GF-D8 (cell line): Measurements from ENCODE around the gene LETM1.

Experiments used
- DNase-seq: peaks from one replicate; lab custom pipeline; 2025; lab: John Stamatoyannopoulos, UW

LETM1 gene

GRCh38 chr4:1872870-1873269, 16.9 kb upstream of the LETM1 start:
- no peak for DNase-seq

DNA sequence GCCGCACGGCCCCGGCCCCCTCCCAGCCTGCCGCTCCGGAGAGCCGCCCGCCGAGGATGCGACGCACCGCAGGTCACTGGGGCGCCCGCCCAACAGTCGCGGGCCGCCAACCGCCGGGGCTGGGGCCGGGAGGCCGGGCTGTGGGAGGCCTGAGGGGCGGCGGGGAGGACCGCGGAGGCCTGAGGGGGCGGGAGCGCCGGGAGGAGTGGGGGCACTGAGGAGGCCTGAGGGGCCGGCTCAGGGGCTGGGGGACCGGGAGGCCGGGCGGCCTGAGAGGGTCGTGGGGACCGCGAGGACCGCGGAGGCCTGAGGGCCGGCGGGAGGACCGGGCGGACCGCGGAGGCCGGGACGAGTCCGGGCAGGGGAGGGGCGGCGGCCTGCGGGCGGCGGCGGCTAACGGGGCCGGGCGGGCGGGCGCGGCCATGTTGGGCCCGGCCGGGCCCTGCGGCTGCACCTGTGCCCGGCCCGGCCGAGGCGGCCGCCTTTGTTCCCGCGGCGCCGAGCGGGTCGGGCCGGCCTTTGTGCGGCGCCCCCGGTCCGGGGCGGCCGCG, 15.6 kb upstream of the LETM1 start:
- DNase-seq = no peak

DNA sequence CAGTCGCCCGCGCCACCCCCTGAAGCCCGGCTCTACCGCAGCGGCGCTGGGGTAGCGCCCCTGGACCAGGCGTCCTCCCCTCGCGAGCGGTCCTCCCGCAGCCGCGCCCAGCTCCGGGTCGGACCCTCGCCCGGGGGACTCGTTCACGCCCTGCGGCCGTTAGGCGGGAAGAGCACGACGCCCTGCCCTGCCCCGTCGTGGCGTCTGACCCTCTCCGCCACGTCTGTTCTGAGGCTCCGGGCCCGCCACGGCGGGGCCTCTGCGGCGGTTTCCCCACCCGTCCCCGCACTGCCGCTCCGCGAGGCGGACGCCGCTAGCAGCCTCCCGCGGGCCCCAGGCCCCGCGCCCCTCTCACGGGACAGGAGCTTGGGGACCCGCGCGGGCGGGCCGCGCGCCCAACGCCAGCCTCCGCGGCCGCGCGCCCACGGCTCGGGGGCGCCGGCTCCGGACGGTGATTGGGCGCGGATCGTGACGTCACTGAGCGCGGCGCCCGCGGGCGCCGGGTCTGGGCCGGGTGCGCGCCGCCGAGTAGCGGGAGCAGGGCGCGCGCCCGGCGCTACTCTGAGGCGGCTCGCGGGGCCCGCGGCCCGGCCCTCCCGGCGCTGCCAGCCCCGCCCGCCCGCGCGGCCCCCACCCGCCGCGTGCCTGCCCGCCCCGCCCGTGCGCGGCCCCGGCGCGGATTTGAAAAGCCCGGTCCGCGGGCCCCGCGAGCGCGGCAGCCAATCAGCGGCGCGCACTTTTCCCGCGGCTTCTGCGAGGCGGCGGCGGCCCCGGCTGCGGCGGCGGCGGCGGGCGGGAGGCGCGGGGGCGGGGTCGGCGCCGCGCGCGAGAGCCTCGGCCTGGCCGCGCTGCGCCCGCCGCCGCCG, 14.9 kb upstream of the LETM1 start, which contains the start of gene NSD2:
Gene NSD2 (plus strand): TSS at position 816 of the 866 bp plus-strand sequence. CDS start 29,262 bp downstream, outside the sequence.
- peak; percentile 73 for DNase-seq

- peak; percentile 31 for DNase-seq
Observed at GRCh38 chr4:1870328-1870577, 14.3 kb upstream of the LETM1 start.

DNA sequence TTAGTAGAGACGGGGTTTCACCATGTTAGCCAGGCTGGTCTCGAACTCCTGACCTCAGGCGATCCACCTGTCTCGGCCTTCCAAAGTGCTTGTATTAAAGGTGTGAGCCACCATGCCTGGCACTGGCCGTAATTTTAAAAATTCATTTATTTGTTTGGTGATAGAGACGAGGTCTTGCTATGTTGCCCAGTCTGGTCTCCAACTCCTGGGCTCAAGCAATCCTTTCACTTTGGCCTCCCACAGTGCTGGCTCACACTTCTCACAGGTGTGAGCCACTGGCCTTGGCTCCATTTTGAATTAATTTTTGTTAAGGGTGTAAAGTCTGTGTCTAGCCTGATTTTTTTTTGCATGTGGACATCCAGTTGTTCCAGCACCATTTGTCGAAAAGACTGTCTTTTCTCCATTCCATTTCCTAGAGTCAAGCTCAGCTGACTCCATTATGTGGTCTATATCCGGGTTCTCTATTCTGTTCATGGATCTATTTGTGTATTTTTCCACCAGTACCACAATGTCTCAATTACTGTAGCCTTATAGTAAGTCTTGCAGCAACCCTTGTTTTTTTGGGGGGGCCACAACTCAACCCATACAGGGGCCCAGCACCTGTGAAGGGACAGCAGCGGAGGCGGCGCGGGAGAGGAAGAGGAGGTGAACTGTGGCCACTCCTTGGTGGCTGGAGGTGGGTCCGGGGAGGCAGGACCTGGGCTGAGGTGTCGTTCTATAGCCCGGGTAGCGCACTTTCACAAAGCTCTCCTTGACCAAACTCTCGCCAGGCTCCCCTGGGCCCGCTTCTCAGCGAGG, 13.8 kb upstream of the LETM1 start:
- no peak for DNase-seq

DNA sequence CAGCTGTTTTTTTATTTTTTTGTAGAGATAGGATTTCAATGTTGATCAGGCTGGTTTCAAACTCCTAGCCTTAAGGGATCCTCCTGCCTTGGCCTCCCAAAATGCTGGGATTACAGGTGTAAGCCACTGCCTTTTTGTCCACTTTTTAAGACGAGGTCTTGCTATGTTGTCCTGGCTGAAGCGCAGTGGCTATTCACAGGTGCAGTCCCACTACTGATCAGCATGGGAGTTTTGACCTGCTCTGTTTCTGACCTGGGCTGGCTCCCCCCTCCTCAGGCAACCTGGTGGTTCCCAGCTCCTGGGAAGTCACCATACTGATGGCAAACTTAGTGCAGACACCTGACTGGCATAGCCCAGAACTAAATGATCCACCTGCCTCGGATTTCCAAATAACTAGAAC, 13.0 kb upstream of the LETM1 start:
- no peak for DNase-seq

GRCh38 chr4:1868293-1868692, 12.3 kb upstream of the LETM1 start:
- DNase-seq = no peak

GRCh38 chr4:1866189-1866661, 10.3 kb upstream of the LETM1 start:
- DNase-seq = no peak

DNA sequence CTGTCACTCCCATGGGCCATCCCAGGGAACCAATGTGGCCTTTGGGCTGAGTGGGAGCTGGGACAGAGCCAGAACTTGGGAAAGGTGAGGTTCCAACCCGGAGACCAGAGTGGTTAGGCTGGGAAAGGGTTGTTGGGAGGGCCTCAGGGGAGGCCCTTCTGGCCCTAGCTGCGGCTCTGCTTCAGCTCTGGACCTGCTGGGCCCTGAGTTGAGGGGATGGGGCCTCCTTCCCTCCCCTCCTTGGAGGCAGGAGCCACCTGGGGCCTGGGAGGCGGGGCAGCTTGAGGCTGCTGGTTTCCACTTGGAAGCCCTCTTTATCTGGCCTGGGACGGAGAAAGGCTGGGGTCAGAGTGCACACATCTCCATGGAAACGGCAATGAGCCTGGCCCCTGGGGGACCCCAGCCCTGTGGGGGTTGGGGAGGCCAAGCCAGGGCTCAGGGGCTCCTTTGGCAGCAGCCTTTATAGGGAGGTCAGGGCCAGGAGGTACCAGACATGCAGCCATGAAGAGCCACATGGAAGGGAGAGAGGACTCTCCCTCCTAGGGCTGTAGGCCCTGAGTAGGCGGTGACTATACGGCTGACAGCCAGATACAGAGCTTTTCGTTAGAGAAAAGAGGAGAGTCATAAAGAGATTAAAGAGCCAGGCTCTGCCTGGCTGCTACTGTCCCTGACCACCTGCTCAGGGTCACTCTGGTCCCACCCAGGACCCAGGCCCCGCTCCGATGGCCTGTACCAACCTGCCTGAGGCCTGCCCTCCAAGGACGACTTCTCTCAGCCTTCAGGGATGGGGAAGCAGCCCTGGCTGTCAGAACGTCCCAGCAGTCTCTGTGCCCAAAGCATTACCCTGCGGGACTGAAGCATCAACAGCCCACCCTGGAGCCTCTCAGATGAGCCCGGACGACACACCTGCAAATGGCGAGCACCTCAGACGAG, 8.4 kb upstream of the LETM1 start:
- no peak for DNase-seq

- no peak for DNase-seq
Observed at GRCh38 chr4:1863297-1864033, 7.5 kb upstream of the LETM1 start.

DNA sequence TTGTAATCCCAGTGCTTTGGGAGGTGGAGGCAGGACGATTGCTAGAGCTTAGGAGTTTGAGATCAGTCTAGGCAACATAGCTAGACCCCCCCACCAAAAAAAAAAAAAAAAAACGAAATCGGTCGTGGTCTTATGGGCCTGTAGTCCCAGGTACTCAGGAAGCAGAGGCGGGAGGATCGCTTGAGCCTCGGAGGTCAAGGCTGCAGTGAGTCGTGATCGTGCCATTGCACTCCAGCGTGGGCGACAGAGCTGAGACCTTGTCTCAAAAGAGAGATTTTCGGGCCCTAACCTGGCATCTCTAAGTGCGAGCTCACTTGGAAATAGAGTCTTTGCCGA, 7.0 kb upstream of the LETM1 start:
- DNase-seq = no peak

DNA sequence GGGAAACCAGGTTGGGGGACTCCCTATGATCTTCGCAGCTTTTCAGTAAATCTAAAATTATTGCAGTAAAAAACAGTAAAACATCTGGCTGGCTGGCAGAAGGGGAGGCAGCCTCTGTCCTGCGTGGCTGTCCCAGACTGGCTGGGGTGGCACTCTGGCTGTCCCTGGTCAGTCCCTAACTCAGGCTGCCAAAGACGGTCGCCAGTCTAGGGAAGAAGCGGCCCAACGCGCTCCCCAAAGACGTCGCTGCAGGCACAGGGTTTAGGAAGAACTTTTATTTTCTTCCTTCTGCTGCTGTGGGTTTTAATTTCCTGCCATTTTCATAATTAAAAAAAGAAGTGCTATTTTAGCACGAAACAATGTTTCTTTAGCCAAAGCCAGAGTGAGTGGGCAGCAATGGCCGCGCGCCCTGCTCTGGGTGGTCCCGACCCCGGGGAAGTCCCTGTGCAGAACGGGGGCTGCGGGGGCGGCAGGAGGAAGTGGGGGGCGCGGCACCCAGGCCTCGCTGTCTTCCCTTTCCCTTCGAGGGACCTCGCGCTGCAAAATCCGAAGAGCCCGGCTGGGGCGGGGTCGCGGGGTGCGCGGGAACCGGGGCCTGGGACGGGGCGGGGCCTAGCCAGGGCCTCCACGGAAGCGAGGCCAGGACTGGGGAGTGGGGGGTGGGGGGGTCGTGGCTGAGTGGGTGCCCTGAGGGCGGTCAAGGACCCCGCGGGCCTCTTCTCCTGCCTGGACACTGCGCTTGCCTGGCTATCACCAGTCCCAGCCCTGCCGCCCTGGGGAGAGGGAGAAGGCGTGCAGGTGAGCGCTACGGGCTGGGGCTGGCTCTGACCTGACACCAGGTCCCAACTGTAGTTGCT, 6.3 kb upstream of the LETM1 start:
- DNase-seq = no peak

DNA sequence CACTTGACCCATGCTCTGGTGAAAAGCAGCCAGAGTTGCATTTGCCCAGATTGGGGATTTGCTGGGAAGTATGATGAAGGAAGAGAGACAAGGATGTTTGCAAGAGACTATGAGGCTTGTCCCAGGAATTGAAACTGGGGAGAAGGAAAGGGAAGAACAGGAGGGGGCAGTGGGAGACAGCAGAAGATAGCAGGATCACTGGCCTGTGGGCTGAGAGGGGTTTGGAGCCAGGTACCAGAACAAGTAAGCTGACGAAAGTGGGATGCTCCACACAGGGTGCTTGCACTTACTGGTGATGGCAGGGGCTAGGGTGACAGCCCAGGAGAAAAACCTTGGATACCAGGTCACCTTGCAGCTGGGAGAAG, 3.4 kb upstream of the LETM1 start:
- no peak for DNase-seq

- DNase-seq = no peak
Observed at GRCh38 chr4:1857931-1858330, 2.0 kb upstream of the LETM1 start.

DNA sequence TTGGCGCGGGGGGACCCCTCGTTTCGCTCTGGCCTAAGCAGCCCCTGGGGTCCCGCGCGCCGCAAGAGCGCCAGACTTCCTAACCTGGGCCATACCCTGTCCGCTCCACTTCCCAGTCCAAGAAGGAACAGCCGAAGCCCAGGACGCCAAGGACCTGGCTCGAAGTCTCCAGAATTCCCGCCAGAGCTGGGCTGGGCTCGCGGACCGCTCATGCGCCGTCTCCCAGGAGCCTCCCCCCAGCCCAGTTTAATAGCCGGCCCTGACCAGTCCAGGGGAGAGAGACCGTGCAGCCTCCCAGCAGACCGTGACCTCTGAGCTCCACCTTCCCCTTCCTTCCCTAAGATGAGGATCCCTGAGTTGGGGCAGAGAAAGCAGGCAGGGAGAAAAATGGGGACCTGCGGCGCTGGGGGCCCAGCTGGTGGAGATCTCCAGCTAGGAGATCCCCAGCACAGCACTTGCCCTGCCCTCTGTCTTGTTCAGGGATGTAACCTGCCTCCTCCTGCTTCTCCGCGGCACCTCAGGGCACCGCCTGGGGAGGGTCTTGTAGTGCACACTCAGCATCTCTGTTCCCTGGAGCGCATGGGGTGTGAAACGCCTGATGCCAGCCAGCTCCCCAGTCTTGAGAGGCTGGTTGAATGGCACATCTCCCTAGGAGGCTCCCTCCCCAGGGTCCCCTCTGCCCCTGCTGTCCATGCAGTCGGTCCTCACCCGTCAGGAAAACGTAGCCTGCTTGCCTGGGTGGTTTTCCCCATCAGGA, 1.2 kb upstream of the LETM1 start:
- DNase-seq = no peak

DNA sequence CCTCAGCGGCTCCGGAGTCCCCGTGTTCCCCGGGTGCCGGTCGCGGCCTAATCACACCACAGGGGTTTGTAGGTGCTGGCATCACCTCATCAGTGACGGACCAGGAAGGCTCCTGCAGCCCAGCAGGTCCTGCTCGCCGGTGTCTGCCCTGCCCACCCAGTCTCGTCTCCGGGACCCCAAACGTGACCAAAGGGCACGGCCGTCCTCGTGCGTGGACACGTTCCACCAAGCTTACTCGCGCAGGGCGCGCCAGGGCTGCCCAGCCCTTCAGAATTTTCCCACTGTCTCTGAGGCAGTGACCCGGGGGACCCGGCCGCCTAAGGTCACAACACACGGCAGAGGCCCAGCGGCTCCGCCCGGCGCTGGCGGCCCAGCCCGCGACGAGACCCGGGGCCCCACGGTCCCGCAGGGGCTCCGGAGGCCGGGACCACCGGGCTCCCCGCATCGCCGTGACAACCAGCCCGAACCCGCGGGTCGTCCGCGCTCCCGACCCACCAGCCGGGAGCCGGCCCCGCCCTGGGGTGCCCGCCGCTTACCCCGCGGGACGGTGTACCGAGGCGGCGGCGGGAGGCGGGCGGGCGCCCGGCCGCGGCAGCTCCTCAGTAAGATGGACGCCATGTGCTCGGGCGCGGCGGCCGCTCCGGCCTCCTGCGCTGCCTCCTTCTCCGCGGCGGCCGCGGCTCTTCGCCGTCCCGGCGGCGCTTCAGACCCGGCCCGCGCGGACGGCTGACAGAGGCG, 454 bp downstream of the LETM1 start:
- DNase-seq = no peak

- DNase-seq = no peak
Observed at GRCh38 chr4:1854752-1855151, 1.2 kb downstream of the LETM1 start.

GRCh38 chr4:1852904-1853623, 2.9 kb downstream of the LETM1 start:
- DNase-seq = no peak
